SW 1271 (cell line): Measurements from ENCODE around the gene EEF1G.
"Not testable (repeated sequence)": the region's sequence is repeated elsewhere in the genome, so short reads cannot be mapped to it uniquely, and the experiment has no call there.

Experiments
- DNase-seq, 2 experiments: peaks; one replicate each; lab custom pipeline; 2025; lab: John Stamatoyannopoulos, UW

The EEF1G gene

GRCh38 chr11:62603072-62603408, 29.3 kb upstream of the EEF1G start:
- no peak for DNase-seq

- no peak for DNase-seq
Measured at GRCh38 chr11:62602141-62603071, 28.7 kb upstream of the EEF1G start.

- DNase-seq = peak; percentile 90 to 95
Measured at GRCh38 chr11:62601372-62602140, 27.9 kb upstream of the EEF1G start, which contains the start of gene MTA2. TSS of gene MTA2 (minus strand) at chr11:62601865. CDS start at chr11:62601450, 415 bp downstream.

- DNase-seq = no peak
Measured at GRCh38 chr11:62601122-62601371, 27.4 kb upstream of the EEF1G start.

GRCh38 chr11:62600367-62601121, 26.9 kb upstream of the EEF1G start:
- DNase-seq = no peak

GRCh38 chr11:62599901-62600300, 26.2 kb upstream of the EEF1G start:
- no peak for DNase-seq

GRCh38 chr11:62599069-62599696, 25.5 kb upstream of the EEF1G start:
- DNase-seq = peak; percentile 86 to 91

- DNase-seq = no peak
Measured at GRCh38 chr11:62595124-62595523, 21.4 kb upstream of the EEF1G start.

GRCh38 chr11:62593434-62594044, 19.8 kb upstream of the EEF1G start:
- peak in 1 of 2 experiments; percentile 52 for DNase-seq

GRCh38 chr11:62592989-62593421, 19.3 kb upstream of the EEF1G start:
- no peak for DNase-seq

GRCh38 chr11:62592146-62592815, 18.6 kb upstream of the EEF1G start:
- no peak for DNase-seq

GRCh38 chr11:62591448-62592145, 17.9 kb upstream of the EEF1G start, which contains the start of gene TUT1:
TSS of gene TUT1 (minus strand) at chr11:62591523. CDS start at chr11:62591485, 38 bp downstream.
- peak; percentile 96 to 99 for DNase-seq

GRCh38 chr11:62588966-62589637, 15.4 kb upstream of the EEF1G start:
- peak in 1 of 2 experiments; percentile 31 for DNase-seq

- not testable (repeated sequence) for DNase-seq
Measured at GRCh38 chr11:62585356-62585755, 11.7 kb upstream of the EEF1G start.

GRCh38 chr11:62581735-62582134, 8.0 kb upstream of the EEF1G start:
- DNase-seq = not testable (repeated sequence)

- no peak for DNase-seq
Measured at GRCh38 chr11:62580959-62581715, 7.4 kb upstream of the EEF1G start.

GRCh38 chr11:62579252-62579651, 5.6 kb upstream of the EEF1G start:
- no peak for DNase-seq

- no peak for DNase-seq
Measured at GRCh38 chr11:62578541-62578940, 4.8 kb upstream of the EEF1G start.
